DMS114 treated with DMSO at 0.1 percent for 48 hours (cell line): Measurements from ENCODE around the gene AKAP7.
"Not testable (repeated sequence)": the region's sequence is repeated elsewhere in the genome, so short reads cannot be mapped to it uniquely, and the experiment has no call there.

Source experiments
- DNase-seq: peaks from one replicate; lab custom pipeline; 2025; ENCODE audit not compliant: unreplicated experiment; lab: John Stamatoyannopoulos, UW

Gene AKAP7

DNA sequence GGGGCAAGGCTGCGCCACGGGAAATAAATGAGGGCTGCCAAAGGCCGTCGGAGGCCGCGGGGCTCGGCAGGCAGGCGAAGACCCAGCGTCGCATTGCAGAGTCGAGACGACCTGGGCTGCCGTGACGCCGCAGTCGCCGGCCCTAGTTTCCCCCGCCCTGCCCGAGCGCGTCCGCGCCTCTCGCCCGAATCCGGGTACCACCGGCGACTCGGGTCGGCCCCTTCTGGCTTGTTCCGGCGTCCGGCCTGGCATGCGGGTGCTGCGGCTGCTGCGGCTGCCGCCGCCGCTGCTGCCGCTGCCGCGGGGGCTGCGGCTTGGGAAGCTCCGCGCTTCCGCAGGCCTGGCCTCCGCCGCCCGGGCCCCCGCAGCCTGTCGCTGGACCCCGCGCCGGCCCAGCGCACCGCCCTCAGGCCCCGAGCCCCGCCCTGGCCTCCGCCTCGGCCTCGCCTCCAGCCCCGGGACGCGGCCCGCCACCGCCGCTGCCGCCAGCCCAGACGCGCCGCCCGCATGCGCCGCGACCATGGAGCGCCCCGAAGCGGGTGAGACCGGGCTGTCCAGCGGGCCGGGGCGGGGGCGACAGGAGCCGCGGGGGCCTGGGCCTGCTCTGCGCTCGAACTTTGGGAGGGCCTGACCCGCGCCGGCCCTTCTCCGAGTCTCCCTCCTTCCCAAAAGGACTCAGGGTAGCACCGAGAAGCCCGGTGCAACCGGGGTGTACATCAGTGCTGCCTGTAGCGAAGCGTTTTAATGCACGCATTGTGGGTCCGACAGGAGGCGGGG is at the start of gene AKAP7:
AKAP7 (plus strand) TSS at position 224 of the 777 bp plus-strand sequence; CDS start at position 521, 297 bp downstream.
- peak; percentile 14 for DNase-seq

DNA sequence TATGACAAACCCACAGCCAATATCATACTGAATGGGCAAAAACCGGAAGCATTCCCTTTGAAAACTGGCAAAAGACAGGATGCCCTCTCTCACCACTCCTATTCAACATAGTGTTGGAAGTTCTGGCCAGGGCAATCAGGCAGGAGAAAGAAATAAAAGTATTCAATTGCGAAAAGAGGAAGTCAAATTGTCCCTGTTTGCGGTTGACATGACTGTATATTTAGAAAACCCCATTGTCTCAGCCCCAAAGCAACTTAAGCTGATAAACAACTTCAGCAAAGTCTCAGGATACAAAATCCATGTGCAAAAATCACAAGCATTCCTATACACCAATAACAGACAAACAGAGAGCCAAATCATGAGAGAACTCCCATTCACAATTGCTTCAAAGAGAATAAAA is 44.9 kb upstream of the AKAP7 start:
- DNase-seq = not testable (repeated sequence)

DNA sequence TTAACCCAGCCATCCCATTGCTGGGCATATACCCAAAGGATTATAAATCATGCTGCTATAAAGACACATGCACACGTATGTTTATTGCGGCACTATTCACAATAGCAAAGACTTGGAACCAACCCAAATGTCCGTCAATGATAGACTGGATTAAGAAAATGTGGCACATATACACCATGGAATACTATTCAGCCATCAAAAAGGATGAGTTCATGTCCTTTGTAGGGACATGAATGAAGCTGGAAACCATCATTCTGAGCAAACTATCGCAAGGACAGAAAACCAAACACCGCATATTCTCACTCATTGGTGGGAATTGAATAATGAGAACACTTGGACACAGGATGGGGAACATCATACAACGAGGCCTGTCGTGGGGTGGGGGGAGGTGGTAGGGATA is 43.3 kb upstream of the AKAP7 start:
- not testable (repeated sequence) for DNase-seq

- DNase-seq = no peak
Measured at GRCh38 chr6:131093334-131093733, 41.9 kb upstream of the AKAP7 start.

GRCh38 chr6:131096786-131097185 is 38.5 kb upstream of the AKAP7 start:
- no peak for DNase-seq

- DNase-seq = no peak
Measured at GRCh38 chr6:131101911-131102680, 33.2 kb upstream of the AKAP7 start.

- no peak for DNase-seq
Measured at GRCh38 chr6:131103296-131103695, 32.0 kb upstream of the AKAP7 start.

DNA sequence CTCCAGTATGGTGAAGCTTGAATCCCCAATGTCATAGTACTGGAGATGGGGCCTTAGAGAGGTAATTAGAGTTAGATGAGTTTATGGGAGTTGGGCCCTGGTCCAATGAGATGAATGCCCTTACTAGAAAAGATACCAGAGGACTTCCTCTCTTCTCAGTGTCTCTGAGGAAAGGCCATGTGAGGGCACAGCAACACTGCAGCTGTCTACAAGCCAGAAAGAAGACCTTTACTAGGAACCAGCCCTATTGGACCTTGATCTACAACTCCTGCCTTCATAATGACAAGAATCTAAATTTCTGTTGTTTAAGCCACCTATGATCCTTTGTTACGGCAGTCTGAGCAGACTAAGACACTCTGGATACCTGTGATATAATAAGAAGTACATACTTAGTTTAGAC is 31.4 kb upstream of the AKAP7 start:
- DNase-seq = no peak

GRCh38 chr6:131107151-131107550 is 28.1 kb upstream of the AKAP7 start:
- DNase-seq = no peak

GRCh38 chr6:131112249-131112648 is 23.0 kb upstream of the AKAP7 start:
- DNase-seq = no peak

- DNase-seq = no peak
Measured at GRCh38 chr6:131115651-131116050, 19.6 kb upstream of the AKAP7 start.

DNA sequence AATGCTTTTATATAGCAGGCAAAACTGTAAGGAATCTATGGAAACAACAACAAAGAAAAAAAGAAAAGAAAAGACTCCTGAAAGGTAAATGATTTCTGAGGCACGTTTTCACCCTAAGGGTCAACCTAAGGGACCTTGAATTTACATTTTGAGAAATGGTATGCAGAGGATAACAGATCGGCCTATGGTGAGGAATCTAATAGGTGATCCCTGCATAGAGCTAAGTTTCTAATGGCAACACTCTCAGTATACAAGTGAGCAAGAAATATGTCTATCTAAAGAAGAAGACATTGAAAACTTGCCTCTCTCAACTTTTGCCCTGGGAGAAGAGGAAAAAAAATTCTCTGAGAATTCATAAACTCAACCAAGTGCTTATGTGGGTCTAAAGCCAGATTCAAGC is 18.9 kb upstream of the AKAP7 start:
- DNase-seq = no peak

GRCh38 chr6:131116755-131117360 is 18.4 kb upstream of the AKAP7 start:
- no peak for DNase-seq

DNA sequence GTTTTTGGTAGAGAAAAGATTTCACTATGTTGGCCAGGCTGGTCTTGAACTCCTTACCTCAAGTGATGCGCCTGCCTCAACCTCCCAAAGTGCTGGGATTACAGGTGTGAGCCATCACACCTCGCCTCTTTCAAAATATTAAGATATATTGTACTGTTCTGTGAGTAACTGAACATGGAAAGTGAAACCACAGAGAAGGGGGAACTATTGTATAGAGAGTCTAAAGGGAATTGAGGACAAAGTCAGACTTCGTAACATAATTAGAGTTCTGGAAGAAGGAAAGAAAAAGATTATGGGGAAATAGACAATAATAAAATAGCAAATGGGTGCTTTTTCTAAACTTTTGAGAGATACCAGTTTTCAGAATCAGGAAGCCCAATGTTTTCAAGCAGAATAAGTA is 17.4 kb upstream of the AKAP7 start:
- DNase-seq = no peak

- DNase-seq = no peak
Measured at GRCh38 chr6:131122007-131122406, 13.3 kb upstream of the AKAP7 start.

- DNase-seq = no peak
Measured at GRCh38 chr6:131122516-131122915, 12.8 kb upstream of the AKAP7 start.

GRCh38 chr6:131124336-131125071 is 10.8 kb upstream of the AKAP7 start:
- no peak for DNase-seq

GRCh38 chr6:131125431-131125830 is 9.8 kb upstream of the AKAP7 start:
- no peak for DNase-seq

DNA sequence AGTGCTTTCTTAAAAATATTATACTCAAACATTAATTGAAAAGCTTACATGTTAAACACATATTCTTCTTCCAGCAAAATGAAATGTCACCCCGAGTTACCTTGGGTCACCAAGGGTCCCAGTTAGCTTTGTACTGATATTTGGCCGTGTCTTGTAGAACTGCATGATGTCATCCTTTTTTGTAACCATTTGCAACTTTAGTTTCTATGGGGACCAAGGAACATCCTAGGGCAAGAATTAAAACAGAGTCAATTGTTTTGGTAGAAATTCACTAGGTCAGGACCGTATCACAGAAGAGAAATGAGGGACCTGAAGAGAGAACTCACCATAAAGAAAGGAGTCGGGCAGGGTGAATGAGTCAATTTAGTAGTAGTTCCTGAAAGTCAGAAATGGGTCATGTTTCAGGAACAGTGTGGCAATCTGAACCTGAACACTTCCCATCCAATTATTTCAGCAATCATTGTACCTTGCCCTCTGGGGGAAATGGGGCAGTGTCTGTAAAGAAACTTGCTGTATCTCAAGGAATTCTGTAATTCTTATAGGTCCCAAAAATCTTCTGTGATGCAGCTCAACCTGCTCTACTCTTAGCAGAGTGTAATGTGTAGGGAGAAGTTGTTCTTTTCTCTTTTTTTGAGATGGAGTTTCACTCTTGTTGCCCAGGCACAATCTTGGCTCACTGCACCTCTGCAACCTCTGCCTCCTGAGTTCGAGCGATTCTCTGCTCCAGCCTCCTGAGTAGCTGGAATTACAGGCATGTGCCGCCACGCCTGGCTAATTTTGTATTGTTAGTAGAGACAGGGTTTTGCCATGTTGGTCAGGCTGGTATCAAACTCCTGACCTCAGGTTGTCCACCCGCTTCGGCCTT is 5.3 kb upstream of the AKAP7 start:
- no peak for DNase-seq

DNA sequence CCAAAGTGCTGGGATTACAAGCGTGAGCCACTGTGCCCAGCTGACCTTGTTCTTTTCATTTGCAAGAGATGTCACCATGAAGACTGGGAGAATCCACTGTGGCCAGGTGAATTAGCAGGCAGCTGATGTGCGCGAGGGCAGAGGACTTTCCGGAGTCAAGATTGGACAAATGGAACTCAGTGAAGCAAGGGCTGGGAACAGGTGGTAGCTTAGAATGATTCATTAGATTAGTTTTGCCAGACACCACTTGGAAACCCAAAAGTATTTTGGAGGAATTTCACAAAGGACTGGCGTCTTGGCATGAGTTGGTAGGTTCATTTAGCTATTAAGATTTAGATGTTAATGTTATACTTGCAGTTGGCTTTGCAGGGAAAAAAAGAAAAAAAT is 4.7 kb upstream of the AKAP7 start:
- no peak for DNase-seq
